Uterus (tissue), 2 donors: Measurements from ENCODE around the gene DDIT4.
"Not testable (repeated sequence)": the region's sequence is repeated elsewhere in the genome, so short reads cannot be mapped to it uniquely, and the experiment has no call there.

Experiments
- POLR2A ChIP-seq, 2 donors: fragments of 450-650 bp; IDR thresholded peaks; one replicate each; pipeline ENCODE4 v1.6.1; 2016; ENCODE audit warnings: antibody characterized with exemption in 2 of 2, mild to moderate bottlenecking in 1 of 2, moderate library complexity in 1 of 2
- TF ChIP-seq, protein P1 (sequence below), 4 experiments: fragments of 200-600 bp in 2 of 4; fragments of 450-650 bp in 2 of 4; sonication (generic) in 2 of 4; IDR thresholded peaks; one replicate each; pipeline ENCODE4 v1.5.1; 2016 to 2019; ENCODE audit warnings: antibody characterized with exemption in 4 of 4, mild to moderate bottlenecking in 2 of 4, moderate library complexity in 1 of 4

DNA sequence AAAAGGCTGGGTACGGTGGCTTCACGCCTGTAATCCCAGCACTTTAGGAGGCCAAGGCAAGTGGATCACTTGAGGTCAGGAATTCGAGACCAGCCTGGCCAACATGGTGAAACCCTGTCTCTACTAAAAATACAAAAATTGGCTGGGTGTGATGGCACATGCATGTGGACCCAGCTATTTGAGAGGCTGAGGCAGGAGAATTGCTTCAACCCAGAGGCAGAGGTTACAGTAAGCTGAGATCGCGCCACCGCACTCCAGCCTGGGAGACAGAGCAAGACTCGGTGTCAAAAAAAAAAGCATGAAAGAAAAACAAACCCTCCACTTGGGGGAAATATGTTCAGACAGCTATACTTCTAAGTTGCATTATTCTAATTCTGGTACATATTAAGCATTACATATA lies 5.9 kb downstream of the DDIT4 start:
- TF ChIP-seq POLR2A (IDR thresholded peaks at IDR 0.05) = not testable (repeated sequence)
- TF ChIP-seq, protein P1, sequence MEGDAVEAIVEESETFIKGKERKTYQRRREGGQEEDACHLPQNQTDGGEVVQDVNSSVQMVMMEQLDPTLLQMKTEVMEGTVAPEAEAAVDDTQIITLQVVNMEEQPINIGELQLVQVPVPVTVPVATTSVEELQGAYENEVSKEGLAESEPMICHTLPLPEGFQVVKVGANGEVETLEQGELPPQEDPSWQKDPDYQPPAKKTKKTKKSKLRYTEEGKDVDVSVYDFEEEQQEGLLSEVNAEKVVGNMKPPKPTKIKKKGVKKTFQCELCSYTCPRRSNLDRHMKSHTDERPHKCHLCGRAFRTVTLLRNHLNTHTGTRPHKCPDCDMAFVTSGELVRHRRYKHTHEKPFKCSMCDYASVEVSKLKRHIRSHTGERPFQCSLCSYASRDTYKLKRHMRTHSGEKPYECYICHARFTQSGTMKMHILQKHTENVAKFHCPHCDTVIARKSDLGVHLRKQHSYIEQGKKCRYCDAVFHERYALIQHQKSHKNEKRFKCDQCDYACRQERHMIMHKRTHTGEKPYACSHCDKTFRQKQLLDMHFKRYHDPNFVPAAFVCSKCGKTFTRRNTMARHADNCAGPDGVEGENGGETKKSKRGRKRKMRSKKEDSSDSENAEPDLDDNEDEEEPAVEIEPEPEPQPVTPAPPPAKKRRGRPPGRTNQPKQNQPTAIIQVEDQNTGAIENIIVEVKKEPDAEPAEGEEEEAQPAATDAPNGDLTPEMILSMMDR (IDR thresholded peaks at IDR 0.05) = not testable (repeated sequence)
